Measurements from ENCODE around the gene EDDM3A.
"Not testable (repeated sequence)": the region's sequence is repeated elsewhere in the genome, so short reads cannot be mapped to it uniquely, and the experiment has no call there.

EDDM3A gene, protein sequence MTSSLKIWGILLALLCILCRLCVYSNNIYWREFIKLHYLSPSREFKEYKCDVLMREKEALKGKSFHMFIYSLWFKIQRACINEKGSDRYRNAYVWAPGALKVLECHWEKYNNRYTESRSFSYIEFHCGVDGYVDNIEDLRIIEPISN

DNA sequence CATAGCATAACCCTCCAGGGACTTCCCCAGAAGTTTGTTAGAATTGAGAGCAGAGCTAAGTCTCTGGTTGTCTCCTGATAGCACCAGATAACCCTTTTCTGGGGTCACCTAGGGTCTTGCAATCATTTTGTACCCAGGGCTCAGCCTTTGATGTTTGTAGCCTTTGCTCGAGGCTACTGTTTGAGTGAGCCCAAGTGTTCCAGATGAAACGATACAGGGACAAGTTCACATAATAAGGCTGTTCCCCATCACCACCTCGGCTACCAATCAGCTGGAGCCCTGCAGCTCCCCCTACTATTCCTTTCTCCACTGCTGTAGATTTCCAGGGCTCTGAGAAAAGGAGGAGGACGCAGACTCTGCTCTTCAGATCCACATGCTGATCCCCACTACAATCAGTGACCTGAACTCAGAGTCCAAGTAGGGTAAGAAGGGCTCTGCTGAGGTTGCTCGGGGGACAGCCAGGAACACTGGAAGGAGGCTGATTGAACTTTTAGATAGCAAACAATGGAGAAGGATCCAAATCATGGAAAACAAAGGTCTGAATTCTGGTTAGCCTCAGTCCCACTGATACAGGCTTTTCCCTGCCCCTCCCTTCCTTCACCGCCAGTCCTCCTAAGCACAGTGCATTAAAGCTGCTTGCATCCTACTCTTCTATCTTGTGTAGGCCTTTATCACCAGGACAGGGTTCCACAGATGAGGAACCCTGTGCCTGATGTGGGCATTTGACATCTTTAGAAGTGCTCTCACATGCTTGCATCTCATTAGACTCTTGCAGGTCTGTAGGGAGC lies at the start of gene EDDM3A:
Gene EDDM3A (plus strand): TSS at position 317 of the 788 bp plus-strand sequence. CDS start 1,694 bp downstream, outside the sequence.
- no peak for DNase-seq (ENCODE audit: low read depth)

DNA sequence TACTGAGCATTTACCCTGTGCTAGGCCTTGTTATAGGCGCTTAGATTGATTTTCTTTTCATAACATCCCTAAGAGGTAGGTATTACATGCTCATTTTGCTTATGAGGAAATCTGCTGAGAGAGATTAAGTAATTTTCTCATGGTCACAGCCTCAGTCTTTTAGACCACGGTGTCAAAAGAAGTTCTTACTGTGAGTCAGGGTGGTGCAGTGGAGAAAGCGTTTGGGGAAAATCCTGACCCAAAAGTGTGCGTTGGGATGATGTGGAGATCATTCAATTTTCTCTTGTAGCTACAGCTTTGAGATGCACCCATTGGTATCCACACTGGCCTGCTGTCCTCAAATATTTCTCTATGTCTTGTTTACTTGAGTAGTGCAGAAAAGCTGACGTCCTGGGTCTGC lies 48.9 kb upstream of the EDDM3A start:
- DNase-seq (ENCODE audit: low read depth) = no peak

DNA sequence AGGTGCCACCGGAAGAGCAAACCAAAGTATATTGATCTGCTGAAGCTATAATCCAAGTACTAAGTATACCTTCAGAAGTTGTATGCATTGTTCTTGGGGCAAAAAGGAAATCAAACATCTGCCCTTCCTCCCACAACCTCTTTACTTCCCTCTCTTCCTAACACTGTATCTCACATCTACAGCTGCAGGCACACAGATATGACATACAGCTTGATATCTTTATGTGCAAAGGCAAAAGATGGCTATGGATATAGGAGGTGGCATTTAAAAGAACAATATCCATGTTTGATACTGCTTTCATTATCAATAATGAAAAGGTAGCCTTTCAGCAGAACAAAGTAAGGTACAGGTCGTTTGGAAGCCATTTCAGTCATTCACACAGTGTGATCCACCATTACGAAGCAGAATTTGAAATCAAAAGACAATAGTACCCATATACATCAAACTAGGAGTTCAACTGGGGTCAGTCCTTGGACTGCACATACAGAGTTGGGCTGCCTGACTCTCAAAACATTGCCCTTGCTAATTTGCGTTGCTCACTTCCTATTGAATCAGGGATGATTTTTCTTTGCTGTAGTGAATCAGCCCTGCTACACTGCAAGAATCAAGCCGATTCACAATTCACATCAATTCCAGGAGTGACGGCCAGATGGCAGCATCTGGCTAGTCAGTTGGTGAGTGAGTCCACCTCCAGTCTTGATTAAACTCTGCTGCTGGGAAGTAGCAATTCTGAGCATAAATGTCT lies 48.2 kb upstream of the EDDM3A start:
- peak; percentile 15 for DNase-seq (ENCODE audit: low read depth)

DNA sequence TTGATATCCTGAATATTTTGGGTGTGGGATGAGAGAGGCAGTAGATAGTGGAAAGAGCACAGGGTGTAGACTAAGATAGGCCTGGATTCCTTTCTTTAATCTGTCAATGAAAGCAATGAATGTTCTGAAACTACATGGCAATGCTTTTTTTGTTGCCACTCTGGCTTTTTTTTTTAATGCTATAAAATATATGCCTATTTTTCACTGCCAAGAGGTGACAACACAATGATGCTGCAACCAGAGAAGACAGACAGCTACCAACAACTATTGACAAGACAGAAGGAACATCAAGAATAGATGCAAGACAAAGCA lies 47.7 kb upstream of the EDDM3A start:
- DNase-seq (ENCODE audit: low read depth) = no peak

DNA sequence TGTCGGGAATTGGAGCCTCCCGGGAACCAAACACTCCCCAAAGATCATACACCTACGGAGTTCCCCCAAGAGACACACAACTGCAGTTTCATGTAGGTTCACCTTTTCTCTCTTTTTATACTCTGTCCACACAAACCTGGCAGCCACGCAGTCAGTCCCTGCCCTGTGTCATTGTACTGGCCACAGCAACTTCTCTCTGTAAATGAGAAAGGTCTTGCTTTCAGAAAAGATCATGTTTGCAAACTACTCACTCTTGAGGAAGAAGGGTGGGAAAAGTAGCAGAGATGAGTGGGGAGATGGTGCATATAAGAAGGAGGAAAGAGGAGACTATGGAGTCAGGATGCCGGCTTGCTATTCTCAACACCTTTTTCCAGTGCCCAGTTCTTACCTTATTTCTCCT lies 46.8 kb upstream of the EDDM3A start:
- no peak for DNase-seq (ENCODE audit: low read depth)

DNA sequence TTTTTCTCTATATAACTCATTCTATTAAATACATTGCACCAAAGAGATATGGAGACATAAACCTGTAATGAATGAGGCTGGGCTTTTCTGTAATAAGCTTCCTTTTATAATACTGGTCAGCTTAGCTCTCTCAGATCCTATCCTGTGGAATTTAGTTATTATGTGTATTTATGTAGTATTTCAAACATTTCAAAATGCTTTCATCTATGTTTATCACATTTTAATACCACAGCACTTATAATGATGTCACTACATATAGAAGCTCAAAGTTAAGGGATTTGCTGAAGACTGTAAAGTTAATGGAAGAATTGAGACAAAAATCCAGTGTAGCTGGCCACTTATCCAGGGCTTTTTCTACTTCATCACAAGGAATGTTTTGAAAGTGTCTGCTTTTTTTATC lies 45.8 kb upstream of the EDDM3A start:
- DNase-seq (ENCODE audit: low read depth) = no peak

DNA sequence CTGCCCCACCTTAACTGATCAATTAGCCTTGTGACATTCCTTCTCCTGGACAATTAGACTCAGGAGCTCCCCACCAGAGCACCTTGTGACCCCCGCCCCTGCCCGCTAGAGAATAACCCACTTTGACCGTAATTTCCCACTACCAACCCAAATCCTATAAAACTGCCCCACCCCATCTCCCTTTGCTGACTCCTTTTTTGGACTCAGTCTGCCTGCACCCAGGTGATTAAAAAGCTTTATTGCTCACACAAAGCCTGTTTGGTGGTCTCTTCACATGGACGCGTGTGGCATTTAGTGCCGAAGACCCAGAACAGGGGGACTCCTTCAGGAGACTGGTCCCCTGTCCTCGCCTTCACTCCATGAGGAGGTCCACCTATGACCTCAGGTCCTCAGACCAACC lies 44.7 kb upstream of the EDDM3A start:
- DNase-seq (ENCODE audit: low read depth) = not testable (repeated sequence)

DNA sequence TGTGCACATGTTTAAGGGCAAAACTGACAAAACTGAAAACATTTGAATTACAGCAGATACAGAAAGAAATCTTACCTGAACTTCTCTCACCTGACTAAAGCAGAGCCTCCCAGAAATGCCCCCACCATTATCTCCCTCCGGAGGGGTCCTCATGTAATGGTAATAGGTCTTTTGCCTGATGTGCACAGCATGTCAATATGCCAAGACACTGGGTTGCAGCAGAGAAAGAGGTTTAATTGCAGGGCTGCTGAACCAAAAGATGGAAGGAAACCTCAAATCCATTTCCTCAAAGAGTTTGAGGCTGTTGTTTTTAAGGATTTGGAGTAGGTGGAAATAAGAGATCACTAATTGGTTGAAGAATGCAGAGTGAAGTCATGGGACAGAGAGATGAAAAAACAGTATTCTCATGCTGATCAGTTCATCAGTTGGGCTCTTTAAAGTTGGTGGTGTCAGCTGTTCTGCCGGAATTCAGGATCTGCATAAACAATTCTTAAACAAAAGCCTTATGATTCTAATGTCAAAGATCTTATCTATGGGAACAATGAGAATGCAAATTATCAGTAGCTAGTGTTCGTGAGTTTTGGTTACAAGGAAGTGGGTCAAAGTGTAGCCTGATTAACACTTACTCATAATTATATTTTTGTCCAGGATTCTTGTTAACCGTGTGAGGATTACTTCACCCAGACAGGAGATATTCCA lies 38.9 kb upstream of the EDDM3A start:
- no peak for DNase-seq (ENCODE audit: low read depth)

DNA sequence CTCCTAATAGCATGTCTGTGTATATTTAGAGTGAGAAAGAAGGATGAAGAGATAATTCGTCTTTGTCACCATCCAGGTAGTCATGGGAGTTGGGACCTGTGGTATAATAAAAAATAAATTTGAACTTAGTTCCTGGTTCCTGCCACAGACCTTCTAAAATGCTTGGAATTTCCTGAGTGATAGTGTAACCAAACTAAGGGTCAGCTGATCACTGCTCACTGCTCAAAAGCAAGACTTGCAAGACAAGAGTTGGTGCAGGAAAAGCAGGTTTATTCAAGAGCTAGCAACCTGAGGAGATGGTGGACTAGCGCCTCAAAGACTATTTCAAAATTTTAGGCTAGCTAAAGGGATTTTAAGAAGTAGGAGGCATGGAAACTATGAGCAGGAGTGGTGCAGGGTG lies 38.1 kb upstream of the EDDM3A start:
- DNase-seq (ENCODE audit: low read depth) = no peak

DNA sequence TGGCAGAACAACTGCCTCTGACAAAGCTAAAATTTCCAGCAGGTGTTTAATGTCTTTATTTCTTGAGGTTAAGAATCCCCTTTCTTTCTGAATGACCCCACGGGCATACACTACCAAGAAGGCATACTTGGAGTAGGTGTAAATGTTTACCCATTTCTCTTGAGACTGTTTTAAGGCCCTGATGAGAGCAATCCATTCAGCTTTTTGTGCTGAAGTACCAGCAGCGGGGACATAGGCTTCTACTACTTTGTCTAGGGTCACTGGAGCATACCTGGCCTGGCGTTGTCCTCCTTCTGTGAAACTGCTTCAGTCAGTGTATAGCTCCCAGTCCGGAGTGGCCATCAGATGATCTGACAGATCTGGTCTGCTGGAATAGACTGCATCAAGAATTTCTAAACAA lies 34.4 kb upstream of the EDDM3A start:
- DNase-seq (ENCODE audit: low read depth) = no peak

DNA sequence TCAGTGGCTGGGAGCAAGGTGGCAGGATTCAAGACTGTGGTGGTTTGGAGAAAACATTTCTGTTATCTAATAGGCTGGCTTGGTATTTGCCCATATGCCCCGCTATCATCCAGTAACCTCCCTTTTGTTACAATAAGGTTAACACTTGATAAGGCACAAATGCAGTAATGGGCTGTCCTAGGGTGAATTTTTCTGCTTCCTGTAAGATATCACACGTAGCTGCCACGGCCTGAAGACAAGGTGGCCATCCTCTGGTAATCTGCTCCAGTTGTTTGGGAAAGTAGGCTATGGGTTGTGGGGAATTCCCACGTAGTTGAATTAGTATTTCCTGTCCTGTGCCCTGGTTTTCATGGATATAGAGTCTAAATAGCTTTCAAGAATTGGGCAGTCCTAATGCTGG lies 34.0 kb upstream of the EDDM3A start:
- DNase-seq (ENCODE audit: low read depth) = no peak

DNA sequence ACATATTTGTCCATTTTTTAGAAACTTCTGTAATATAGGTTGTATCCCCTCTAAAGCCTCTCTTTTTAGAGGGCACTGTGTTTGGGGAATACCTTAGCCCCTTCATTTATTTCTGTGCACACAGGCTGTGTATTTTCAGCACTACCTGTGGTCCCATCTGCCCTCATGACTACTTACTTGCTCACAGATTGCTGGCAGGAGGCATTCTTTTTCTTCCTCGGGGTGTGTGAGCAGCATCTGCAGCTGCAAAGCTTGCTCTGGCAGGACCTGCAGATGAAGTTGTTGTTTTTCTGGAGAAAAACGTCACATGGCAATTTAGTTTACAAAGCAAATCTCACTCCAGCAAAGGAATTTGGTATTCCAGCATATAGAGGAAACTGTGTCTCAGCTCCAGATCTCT lies 32.8 kb upstream of the EDDM3A start:
- DNase-seq (ENCODE audit: low read depth) = no peak

DNA sequence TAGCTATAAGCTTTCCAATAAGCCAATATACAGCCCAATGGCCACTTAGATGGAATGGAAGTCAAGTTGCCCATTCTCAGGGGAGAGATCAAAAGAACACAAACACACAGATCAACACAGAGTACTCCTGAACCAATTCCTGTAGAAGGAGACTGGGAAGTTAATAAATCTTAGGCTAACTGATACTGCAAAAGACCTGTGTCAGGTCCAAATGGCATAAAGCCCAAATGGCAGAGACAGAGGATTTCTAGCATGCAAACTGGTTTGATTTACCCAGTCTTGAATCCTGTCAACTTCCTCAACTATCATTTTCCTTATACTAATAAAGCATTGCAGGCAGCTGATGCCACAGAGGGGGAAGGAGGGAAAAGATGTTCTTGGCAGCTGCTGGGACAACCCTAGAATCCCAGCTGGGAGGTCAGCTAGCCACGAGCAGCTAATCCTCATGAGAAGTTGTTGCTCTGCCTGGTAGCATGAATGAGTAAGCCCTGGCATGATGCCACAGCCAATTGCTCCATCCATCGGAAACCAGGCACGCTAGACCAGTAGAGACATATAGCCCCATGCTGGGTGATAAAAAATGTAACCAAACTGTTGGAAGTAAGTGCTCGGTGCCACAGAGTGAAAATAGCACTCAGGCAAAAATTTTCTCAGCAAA lies 31.0 kb upstream of the EDDM3A start:
- DNase-seq (ENCODE audit: low read depth) = no peak

DNA sequence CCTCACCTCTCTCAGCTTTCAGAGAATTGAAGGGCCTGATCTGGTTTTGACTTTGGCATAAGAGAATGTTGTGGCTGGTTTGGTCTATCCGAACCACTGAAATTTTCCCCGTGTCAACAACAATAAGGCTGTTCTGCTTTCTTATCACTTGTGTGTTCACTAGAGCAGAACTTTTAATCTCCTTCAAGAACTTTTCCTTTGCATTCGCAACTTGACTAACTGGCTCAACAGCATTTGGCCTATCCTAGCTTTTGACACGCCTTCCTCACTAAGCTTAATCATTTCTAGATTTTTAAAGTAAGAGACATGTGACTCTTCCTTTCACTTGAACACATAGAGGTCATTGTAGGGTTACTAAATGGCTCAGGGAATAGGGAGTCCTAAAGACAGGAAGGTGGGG lies 25.9 kb upstream of the EDDM3A start:
- no peak for DNase-seq (ENCODE audit: low read depth)

DNA sequence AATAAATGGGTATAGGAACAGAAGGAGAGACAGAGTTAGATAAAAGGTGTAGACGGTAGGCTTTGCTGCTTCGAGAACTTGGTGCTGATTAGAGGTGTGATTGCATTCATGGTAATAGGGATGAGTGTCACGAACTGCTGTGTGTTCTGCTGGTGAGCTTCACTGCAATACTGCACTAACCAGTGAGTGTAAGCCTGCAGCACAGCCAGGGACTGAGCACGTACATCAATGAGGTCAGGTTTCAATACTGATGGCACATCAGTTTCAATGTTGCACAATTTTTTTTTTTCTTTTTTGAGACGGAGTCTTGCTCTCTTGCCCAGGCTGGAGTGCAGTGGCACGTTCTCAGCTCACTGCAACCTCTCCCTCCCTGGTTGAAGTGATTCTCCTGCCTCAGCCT lies 24.9 kb upstream of the EDDM3A start:
- no peak for DNase-seq (ENCODE audit: low read depth)

DNA sequence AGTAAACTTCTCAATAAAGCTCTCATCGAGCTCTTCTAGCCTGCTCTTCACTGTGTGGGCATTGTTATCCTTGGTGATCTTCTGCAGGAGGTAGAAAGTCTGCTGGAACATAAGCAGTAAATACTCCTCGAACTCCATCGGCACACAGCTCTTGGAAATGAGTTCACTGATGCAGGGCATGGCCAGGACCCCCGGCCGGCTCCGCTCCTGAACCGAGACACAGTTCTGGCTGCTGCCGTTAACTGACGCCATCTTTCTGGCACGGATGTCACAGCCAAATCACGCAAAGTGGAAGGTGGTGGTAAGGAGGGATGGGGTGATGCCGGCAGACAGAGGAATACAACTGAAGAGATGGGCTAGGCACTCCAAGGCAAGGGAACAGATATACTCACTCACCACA lies 23.7 kb upstream of the EDDM3A start:
- DNase-seq (ENCODE audit: low read depth) = no peak

DNA sequence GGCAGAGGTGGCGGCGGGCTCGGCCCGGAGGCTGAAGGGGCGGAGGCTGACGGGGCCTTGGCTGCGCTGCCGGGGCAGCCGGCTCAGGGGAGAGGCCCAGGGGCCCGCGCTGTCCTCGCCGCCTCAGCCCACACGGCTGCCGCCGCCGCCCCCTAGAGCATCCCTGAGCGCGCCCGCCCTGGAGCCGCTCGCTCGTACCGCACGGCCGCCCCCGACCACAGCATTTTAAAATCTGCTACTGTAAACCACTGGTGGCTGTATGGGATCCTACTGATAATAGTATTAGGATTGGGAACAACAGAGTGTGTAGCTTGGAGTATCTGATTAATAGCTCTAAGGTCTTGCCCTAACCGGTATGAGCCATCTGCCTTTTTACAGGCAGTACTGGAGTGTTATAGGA lies 22.2 kb upstream of the EDDM3A start:
- DNase-seq (ENCODE audit: low read depth) = no peak

DNA sequence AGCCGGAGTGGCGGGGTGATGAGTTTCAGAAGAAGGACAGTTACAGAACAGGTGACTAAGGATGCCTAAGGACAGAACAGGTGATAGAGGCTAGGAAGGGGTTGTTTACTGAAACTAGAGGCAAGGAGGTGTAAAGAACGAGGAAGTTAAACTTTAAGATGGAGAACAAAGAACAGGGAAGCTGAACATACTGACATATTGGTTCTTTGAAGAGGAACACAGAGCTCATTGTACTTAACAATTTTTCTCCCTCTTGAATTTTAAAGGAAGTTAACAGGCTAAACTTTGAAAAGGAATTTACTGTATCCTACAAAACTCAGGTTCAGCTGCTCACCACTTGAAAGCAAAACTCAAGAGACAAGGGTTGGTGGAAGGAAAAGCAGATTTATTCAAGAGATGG lies 19.6 kb upstream of the EDDM3A start:
- not testable (repeated sequence) for DNase-seq (ENCODE audit: low read depth)

DNA sequence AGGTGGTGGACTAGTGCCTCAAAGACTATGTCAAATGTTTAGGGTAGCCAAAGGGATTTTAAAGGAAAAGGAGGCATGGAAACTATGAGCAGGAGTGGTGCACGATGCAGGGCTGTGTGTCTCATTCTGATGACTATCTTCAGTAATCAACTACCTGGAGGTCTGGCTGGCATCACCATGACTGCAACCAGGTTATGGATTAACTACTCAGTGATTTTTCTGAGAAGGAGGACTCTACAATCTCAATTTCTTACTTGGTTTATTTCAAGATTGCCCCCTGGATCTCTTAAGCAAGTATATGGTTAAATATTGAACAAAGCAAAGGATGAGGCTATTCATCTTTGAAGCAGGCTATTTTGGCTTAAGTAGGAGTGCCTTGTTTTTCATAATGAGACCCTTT lies 19.2 kb upstream of the EDDM3A start:
- no peak for DNase-seq (ENCODE audit: low read depth)

DNA sequence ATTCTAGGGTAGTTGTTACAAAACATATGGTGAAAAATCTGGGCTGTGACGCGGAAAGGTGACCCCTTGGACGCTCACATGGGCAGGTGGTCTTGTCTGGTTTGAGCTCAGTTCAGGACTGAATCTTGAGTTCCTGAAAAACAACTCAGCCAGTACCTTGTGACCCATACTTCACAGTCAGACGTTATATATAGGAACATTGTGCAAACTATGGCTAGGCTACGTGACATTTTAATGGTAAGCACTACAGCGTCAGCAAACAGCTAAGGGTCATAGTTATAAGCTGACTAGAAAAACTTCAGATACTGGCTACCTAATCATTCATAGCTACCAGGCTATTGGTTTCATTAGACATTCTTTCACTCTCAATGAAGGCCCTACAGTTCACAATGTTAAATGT lies 14.8 kb upstream of the EDDM3A start:
- DNase-seq (ENCODE audit: low read depth) = no peak

DNA sequence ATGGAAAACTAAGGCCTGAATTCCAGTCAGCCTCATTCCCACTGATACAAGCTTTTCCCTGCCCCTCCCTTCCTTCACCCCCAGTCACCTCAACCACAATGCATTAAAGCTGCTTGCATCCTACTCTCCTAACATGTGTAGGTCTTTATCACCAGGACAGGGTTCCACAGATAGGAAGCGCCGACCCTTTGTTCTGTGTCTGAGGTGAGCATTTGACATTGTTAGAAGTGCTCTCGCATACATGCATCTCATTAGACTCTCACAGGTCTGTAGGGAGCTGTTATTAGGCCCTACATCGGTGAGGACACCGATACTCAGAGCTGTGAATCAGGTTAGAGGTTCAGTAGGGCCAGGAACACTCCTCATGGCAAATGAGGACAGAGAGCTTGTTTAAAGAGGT lies 13.2 kb upstream of the EDDM3A start:
- no peak for DNase-seq (ENCODE audit: low read depth)

DNA sequence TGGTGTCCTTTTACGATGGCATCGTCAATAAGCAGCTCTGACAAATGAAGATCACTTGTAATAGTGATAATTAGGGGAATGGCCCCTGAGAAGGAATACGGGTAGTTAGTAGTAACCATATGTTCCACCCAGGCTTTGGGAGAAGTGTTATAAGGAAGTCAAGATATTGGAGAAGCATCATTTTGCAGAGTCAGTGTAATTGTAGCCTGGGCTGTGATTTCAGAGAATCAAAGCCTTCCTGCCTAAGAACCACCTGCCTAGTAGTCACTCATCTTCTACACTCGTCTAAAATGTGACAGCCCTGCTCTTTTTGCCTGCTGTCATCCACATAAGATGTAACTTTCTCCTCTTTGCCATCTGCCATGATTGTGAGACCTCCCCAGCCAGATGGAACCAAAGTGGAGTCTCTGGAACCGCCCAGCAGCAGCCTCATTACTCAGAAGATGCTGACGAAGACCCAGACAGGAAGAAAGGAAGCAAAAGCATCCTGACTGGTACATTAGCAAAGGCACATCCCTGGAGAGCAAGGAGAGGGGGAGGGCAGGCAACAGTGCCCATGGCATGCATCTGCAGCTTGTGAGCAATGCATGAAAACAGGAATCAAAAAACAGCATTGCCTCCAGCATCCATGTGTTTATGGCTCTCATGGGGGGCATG lies 12.6 kb upstream of the EDDM3A start:
- no peak for DNase-seq (ENCODE audit: low read depth)

All from stimulated activated CD8-positive, alpha-beta memory T cell treated with anti-CD3 and anti-CD28 coated beads, Interleukin-12 subunit alpha, Interleukin-12 subunit beta, amount 100 ng/mL, for 4 hours (primary cell).